Psoas muscle (tissue), 8 donors: Measurements from ENCODE around the gene TSSC4. TPM values are rescaled to one million over a fixed set of nuclear protein-coding genes. Genes with fewer than 3 reads are reported as not detected.

ENCODE experiments used
- ATAC-seq, 4 donors: fragments of 200-7000 bp; cut with Tn5 transposase; one replicate each; pipeline ENCODE4 v1.9.1; 2020; ENCODE audit warnings: moderate library complexity in 3 of 4, mild to moderate bottlenecking in 2 of 4
- DNase-seq, 2 donors: peaks; one replicate each; pipeline ENCODE4 v3.0.0-alpha.2; 2020
- H3K27ac ChIP-seq: fragments of 200-600 bp; one replicate; pipeline ENCODE4 v1.8.0; 2022
- H3K27me3 ChIP-seq, 3 donors: fragments of 200-600 bp in 1 of 3; one replicate each; pipeline versions ENCODE4 v1.6.1 to v1.8.0; 2013 to 2022; ENCODE audit warnings: low read length in 2 of 3, mild to moderate bottlenecking in 2 of 3, moderate library complexity in 1 of 3; ENCODE audit not compliant: insufficient read depth in 3 of 3
- H3K36me3 ChIP-seq, 2 donors: fragments of 200-600 bp in 1 of 2; one replicate each; pipeline versions ENCODE4 v1.6.1 to v1.8.0; 2013 to 2022; ENCODE audit warnings: low read depth in 1 of 2, mild to moderate bottlenecking in 1 of 2, moderate library complexity in 1 of 2; ENCODE audit not compliant: insufficient read depth in 1 of 2
- H3K4me1 ChIP-seq: fragments of 200-600 bp; one replicate; pipeline ENCODE4 v1.8.0; 2022
- H3K4me3 ChIP-seq: fragments of 200-600 bp; one replicate; pipeline ENCODE4 v1.8.0; 2022; ENCODE audit warnings: mild to moderate bottlenecking
- H3K9me3 ChIP-seq: fragments of 200-600 bp; one replicate; pipeline ENCODE4 v1.8.0; 2022
- WGBS, 3 donors: extraction: QIAGEN DNeasy Blood & Tissue Kit; methylation state at CpG; one replicate each; pipeline versions ENCODE4 v1.1.6 to v1.1.7; 2013; 5-methylcytosine and 5-hydroxymethylcytosine counted together
- intact Hi-C, 2 donors: fragments of 100-400 bp; cut with DNase I; formaldehyde crosslinking; loops; one replicate each; pipeline versions ENCODE4 v1.11.0 to v1.14.2; 2022
- polyA plus RNA-seq, 3 donors: library from polyadenylated mRNA; stranded (reverse); fragments of 200-250 nt; gene quantifications; one replicate each; pipeline ENCODE4 v1.2.3, GENCODE V29; 2013
- total RNA-seq, 4 donors: library from RNA; stranded (reverse); fragmentation: NEBNext Ultra II Directional in 2 of 4; extraction: Animal tissue kit (Norgen Biotek cat#: 25700) in 2 of 4; gene quantifications; one replicate each; pipeline versions ENCODE4 v1.2.1 to v1.2.4, GENCODE V29; 2021 to 2023
- TF ChIP-seq, protein P1 (sequence below): fragments of 200-600 bp; IDR thresholded peaks from one replicate; pipeline ENCODE4 v1.8.0; 2022; ENCODE audit warnings: antibody characterized with exemption
- donor health status: healthy with polysubstance abuse.
- donor health status: DM: no; HTN: no; CAD: no; lungs with moderate emphysema.
- donor health status: Bipolar disorder and iron deficiency.
- donor health status: healthy.
- donor health status: DM: yes; HTN: yes; CAD: no.
- donor health status: DM: no; HTN: no; CAD: no.
- donor health status: DM: no; HTN: no; CAD: no.
- donor health status: DM: yes; HTN: yes; CAD: no.

Gene TSSC4
- total and polyA plus RNA-seq, 7 donors = 43.4 to 114 (median 65.5) TPM

DNA sequence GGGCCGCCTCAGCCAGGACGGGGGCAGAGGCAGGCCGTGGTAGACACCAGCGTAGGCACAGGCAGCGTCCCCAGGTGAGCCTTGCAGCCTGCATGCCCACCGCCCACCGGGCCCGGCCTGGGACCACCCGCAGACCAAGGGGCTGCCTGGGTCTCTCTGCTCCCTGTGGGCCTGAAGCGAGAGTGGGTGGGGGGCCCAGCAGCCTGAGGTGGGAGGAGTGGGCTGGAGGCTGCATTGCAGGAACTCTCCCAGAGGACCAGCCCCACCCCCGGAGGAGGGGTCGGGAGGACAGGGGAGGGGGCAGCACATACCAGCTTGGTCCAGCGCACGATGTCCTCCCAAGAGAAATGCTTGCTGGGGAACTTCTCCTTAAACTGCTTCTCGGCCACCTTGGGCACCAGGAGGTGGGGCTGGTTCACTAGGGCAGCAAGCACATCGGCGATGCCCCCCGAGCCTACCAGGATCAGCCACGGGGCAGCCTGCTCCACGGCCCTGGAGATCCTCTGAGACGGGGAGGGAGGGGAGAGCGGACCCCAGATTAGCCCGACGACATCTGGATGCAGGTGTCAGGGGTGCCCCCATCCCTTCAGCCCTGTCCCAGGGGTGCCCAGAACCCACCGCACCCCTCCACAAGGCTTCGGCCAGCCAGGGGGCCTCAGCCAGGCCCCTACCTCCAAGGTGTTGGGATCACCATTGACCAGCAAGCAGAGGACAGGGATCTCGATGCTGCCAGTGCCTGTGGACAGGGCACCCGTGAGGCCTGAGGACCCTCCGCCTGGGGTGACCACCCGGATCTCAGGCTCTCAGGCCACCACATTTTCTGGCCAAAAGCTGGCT lies 17.5 kb downstream of the TSSC4 start:
- no peaks in the 10 kb centered on the region for H3K36me3 ChIP-seq

DNA sequence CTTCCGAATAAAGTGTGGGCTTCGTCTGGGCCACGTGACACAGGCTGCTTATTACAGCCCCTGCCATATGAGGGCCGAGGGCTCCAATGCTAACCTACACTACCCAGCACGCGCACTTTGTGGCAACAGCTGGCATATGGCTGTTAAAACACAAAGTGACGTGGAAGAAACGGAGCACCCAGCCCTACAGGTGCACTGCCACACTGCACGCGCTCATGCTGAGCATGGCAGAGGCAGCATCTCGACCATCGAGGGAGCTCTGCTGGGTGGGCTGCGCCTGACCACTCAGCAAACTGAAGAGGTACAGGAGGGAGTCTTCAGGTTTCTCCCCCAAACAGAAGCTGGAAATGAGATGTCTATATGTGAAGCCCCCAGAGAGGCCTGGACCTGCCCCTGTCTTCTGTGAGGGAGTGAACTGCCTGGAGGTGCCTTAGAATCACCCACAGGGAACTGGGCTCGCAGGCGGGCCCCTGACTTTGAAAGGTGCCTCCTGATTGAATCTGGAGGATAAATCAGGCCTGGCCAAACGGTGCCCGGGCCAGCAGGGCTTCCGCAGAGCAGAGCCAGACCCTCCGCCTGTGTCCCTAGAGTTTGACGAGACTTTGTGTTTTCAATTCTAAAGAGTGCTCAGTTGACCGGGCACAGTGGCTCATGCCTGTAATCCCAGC lies 18.3 kb downstream of the TSSC4 start:
- H3K4me3 ChIP-seq = no peak overlapping the region
- DNase-seq = peak in 1 of 2 donors; percentile 37
- WGBS, 3 donors = 72 to 80% (median 75%) methylated on average over 21 of the region's 21 CpGs
- intact Hi-C loops = loop anchor here in 1 of 2 donors (10.0 kb wide), 1 partner anchor 254 kb away; the partner anchor contains the start of gene INS
- no peaks in the 10 kb centered on the region for H3K36me3 ChIP-seq
- H3K4me1 ChIP-seq = no peaks in the 10 kb centered on the region
- no peaks in the 10 kb centered on the region for H3K9me3 ChIP-seq
- H3K27me3 ChIP-seq = peaks cover 0 to 6% (median 0%) of the 10 kb centered on the region in 3 donors
- H3K27ac ChIP-seq = no peak overlapping the region
- no peak for ATAC-seq
- TF ChIP-seq, protein P1, sequence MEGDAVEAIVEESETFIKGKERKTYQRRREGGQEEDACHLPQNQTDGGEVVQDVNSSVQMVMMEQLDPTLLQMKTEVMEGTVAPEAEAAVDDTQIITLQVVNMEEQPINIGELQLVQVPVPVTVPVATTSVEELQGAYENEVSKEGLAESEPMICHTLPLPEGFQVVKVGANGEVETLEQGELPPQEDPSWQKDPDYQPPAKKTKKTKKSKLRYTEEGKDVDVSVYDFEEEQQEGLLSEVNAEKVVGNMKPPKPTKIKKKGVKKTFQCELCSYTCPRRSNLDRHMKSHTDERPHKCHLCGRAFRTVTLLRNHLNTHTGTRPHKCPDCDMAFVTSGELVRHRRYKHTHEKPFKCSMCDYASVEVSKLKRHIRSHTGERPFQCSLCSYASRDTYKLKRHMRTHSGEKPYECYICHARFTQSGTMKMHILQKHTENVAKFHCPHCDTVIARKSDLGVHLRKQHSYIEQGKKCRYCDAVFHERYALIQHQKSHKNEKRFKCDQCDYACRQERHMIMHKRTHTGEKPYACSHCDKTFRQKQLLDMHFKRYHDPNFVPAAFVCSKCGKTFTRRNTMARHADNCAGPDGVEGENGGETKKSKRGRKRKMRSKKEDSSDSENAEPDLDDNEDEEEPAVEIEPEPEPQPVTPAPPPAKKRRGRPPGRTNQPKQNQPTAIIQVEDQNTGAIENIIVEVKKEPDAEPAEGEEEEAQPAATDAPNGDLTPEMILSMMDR = no peak

More for the DNA sequence above, 17.5 kb downstream of the TSSC4 start:
- Histone ChIP-seq H3K9me3 (no peaks in the 10 kb centered on the region), H3K27ac (no peak overlapping the region), H3K4me3 (no peak overlapping the region), H3K4me1 (no peaks in the 10 kb centered on the region), H3K27me3 (peaks cover 0 to 6% (median 0%) of the 10 kb centered on the region in 3 donors)
- DNase-seq (peak in 1 of 2 donors; percentile 41), ATAC-seq (no peak)
- 76 to 82% (median 78%) methylated on average over 23 to 30 of the region's 30 CpGs for WGBS, 3 donors
- intact Hi-C loops = loop anchor here in 1 of 2 donors (10.0 kb wide), 1 partner anchor 253 kb away; the partner anchor contains the start of gene INS
- TF ChIP-seq, protein P1 = no peak

DNA sequence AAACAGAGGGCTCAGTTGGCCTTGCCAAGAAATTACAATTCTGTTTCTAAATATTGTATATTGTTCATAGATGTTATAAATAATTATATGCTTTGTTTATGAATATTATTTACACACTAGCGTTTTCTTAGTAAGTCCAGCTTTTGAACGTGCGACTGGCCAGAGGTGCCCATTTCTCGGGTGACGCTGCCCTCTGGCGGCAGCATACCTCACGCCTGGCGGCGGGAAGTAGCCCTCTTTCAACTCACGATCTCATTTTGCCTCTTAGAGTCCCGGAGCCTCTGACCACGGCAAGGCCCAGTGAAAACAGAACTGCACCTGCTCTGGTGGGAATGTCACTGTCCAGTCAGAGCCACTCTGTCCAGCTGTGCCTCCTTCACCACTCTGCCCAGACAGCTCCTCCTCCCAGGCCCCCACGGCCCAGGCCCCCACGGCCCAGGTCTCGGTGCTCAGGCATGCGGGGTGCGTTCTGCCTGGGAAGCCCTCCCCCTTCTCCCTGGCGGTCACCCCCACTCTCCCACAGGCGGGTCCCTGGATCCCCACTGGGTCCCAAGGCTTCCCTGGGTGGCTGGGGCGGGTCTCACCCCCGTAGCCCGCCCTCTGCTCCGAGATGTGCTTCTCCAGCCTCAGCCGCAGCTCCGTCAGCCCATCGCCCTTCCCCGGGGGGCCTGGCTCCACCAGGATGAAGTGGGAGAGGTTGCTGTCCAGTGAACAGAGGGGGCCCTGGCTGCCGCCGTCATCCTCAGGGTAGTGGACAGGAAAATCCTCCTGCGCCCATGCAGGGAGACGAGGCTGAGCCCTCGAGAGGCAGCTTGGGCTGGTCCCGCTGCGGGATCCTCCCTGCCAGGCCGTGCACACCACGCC lies 19.3 kb downstream of the TSSC4 start:
- H3K4me3 ChIP-seq = no peak overlapping the region
- peaks cover 0 to 6% (median 0%) of the 10 kb centered on the region in 3 donors for H3K27me3 ChIP-seq
- H3K4me1 ChIP-seq = no peaks in the 10 kb centered on the region
- WGBS, 3 donors = 48 to 59% (median 52%) methylated on average over 28 to 36 of the region's 36 CpGs
- DNase-seq = peak; percentile 74 to 86
- intact Hi-C loops = loop anchor here (1.0 to 10.0 kb wide), 5 partner anchors 114 to 475 kb away; partner anchors contain the start of gene INS (in 1 of the 2)
- no peaks in the 10 kb centered on the region for H3K9me3 ChIP-seq
- TF ChIP-seq, protein P1 = peak; percentile 76
- peak; percentile 62 to 90 (median 80) for ATAC-seq
- no peak overlapping the region for H3K27ac ChIP-seq
- H3K36me3 ChIP-seq = no peaks in the 10 kb centered on the region

DNA sequence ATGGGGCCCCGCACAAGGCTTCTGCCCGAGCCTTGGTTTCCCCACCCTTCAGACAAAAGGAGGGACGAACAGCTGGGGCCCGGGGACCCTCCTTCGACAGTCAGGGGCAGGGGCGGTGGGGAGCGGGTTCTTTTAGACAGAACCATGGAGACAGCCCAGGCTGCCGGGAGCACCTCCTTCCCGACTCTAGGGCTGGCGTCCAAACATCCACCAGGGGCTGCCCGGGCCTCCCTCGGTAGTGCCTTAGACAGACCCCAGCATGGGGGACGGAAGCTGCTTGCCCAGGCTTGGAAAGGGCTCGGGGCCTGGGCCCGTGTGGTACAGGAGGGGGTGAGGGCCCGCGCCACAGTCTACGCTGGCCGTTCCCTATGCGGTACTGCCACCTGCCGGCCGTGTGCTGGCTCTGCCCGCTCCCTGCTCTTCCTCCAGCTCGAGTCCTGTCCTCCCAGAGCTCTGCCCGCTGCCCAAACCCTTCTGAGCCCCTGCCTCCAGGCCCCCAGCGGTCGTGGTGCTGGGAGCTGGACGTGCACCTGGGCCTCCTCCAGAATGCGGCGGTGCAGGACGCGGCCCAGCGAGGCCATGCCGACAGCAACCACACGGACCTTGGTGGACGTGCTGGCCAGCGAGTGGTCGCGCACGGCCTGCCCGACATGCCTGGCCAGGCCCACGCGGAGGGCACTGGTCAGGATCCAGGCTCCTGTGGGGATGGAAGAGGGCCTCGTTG lies 20.1 kb downstream of the TSSC4 start:
- DNase-seq (peak; percentile 72 to 86), ATAC-seq (peak; percentile 92 to 98 (median 96))
- peaks cover 0 to 6% (median 0%) of the 10 kb centered on the region in 3 donors for H3K27me3 ChIP-seq
- 19 to 26% (median 20%) methylated on average over 44 of the region's 44 CpGs for WGBS, 3 donors
- no peaks in the 10 kb centered on the region for H3K36me3 ChIP-seq
- no peak overlapping the region for H3K27ac ChIP-seq
- H3K4me1 ChIP-seq = no peaks in the 10 kb centered on the region
- TF ChIP-seq, protein P1 = peak; percentile 94
- no peaks in the 10 kb centered on the region for H3K9me3 ChIP-seq
- intact Hi-C loops = loop anchor here (1.0 to 10.0 kb wide), 5 partner anchors 114 to 474 kb away; no protein-coding TSS in a partner anchor
- no peak overlapping the region for H3K4me3 ChIP-seq
